Measurements from ENCODE around the gene ANKS1A. TPM values are rescaled to one million over a fixed set of nuclear protein-coding genes. Genes with fewer than 3 reads are reported as not detected.
A peak's percentile ranks its signal among the peaks of the same experiment; 100 is the strongest.
"Not testable (repeated sequence)": the region's sequence is repeated elsewhere in the genome, so short reads cannot be mapped to it uniquely, and the experiment has no call there.

The ANKS1A gene
- total RNA-seq, 2 experiments from 2014 or later = 6.4 to 6.5 TPM

DNA sequence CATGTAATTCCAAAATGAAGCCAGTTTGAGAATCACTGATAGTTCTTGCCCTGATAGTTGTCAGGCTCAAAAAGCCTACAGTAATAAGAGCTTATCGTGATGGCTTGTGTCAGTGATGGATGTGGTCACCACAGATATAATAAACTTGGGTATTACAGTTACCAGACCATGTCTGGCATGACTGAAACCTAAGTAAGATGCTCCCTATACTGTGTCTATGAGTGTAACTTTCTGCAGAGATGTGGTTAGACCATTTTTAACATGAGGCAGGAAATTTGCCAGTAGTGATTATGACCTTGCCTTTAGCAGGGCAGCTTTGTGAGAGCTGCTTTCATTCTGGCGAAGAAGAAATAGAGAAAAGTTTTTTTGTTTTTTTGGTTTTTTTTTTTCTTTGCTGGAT, 90.2 kb downstream of the ANKS1A start:
- H3K36me3 Mint-ChIP-seq = no peaks in the 10 kb centered on the region
- no peak for DNase-seq
- H3K27ac Mint-ChIP-seq = no peak overlapping the region
- no peaks in the 10 kb centered on the region for H3K9me3 Mint-ChIP-seq
- H3K4me1 Mint-ChIP-seq = no peaks in the 10 kb centered on the region
- no peaks in the 10 kb centered on the region for H3K27me3 Mint-ChIP-seq
- no peak overlapping the region for H3K4me3 Mint-ChIP-seq

DNA sequence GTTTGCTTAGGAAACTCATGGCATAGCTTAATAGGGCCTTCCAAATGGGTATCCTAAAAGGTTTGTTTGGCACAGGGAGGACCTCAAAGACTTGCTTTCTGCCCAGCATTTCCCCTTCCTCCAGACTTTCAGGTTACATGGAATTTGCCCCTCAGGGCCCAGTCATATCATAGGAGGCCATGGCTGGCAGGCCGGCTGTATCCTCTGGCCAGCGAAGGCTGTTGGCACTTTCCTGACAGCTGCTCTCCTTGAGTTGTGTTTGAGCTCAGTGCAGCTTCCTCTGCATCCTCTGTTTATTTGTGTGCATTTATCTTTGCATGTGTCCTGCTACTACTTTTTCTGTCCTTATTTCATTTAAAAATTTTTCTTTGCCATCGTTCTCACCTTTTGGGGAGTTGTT, 90.9 kb downstream of the ANKS1A start:
- Mint-ChIP-seq H3K4me3 (no peak overlapping the region), H3K27me3 (no peaks in the 10 kb centered on the region), H3K4me1 (no peaks in the 10 kb centered on the region), H3K36me3 (no peaks in the 10 kb centered on the region), H3K9me3 (no peaks in the 10 kb centered on the region), H3K27ac (no peak overlapping the region)
- DNase-seq = no peak

DNA sequence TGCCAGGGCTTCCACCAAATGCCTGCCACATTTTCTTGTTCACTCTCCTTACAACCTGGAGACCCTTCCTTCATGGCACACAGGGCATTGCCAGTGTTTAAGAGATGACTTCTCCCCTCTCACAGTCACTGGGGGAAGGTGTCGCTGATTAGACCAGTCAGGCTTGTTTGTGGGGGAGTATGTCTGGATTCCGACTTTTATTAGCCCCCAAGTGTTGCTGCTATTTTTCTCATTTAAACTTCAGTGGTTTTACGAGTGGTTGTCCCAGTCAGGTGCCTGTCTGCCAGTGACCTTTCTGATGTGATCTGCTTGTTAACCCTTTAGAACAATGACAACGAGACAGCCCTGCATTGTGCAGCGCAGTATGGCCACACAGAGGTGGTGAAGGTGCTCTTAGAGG, 92.3 kb downstream of the ANKS1A start:
- no peak overlapping the region for H3K27ac Mint-ChIP-seq
- peaks cover 1% of the 10 kb centered on the region for H3K36me3 Mint-ChIP-seq
- no peaks in the 10 kb centered on the region for H3K4me1 Mint-ChIP-seq

DNA sequence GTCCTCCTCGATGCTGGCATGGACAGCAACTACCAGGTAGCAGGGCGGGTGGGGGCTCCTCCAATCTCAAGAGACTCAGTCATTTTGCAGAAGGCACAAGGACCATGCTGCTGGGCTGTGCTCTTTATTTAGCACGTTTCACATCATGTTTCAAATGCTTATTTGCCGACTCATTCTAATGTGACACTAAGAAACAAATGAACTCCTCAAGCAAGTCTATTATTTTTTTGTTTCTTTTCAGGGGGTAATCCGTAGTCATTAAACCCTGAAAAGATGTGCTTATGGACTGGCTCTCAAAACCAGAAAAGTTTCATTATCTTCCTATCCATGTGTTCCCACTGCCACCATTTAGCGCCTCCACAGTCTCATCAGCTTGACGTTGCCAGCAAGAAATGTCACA, 92.9 kb downstream of the ANKS1A start:
- no peaks in the 10 kb centered on the region for H3K9me3 Mint-ChIP-seq
- H3K4me1 Mint-ChIP-seq = no peaks in the 10 kb centered on the region
- H3K36me3 Mint-ChIP-seq = peaks cover 1% of the 10 kb centered on the region
- no peak overlapping the region for H3K27ac Mint-ChIP-seq
- no peak for DNase-seq
- H3K27me3 Mint-ChIP-seq = no peaks in the 10 kb centered on the region
- H3K4me3 Mint-ChIP-seq = no peak overlapping the region

More for the DNA sequence above, 92.3 kb downstream of the ANKS1A start:
- no peaks in the 10 kb centered on the region for H3K9me3 Mint-ChIP-seq
- H3K27me3 Mint-ChIP-seq = no peaks in the 10 kb centered on the region
- no peak overlapping the region for H3K4me3 Mint-ChIP-seq
- DNase-seq = no peak

DNA sequence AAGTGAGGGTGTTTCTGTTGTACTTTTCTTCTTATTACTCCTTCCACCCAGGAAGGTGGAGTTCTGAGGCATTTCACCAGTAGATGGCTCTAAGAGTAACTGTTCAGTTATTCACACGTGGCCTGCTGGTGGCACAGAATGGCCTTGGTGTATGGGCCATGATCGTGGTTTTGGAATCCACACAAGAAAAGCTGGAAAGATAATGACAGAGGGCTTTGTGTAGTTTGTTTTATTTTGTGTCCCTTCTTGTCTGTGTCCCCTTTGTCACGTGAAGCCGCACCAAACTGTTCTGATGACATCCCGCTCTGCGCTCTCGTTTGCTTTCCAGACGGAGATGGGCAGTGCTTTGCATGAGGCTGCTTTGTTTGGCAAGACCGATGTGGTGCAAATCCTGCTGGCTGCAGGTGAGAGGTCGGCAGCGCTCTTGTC, 93.4 kb downstream of the ANKS1A start:
- no peak for DNase-seq
- peaks cover 1% of the 10 kb centered on the region for H3K36me3 Mint-ChIP-seq
- no peaks in the 10 kb centered on the region for H3K27me3 Mint-ChIP-seq
- H3K4me1 Mint-ChIP-seq = no peaks in the 10 kb centered on the region
- no peak overlapping the region for H3K27ac Mint-ChIP-seq
- no peak overlapping the region for H3K4me3 Mint-ChIP-seq
- no peaks in the 10 kb centered on the region for H3K9me3 Mint-ChIP-seq

DNA sequence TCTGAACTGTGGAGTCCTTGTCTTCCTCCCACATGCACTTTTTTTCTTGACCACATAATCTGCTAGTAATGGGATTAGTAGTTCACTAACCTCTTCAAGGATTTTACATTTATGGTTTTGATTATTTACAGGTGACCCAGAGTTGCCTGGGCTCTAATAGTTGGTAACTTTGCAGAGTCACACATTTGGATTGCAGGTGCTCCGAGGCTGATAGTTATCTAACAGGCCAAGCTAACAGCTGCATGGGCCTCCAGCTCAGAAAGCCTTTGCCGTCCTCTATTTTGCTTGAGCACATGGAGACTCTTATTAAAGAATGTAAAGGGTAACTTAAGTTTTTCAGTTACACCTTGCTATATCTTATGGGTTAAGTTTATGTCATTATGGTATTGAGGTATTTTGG, 95.4 kb downstream of the ANKS1A start:
- Mint-ChIP-seq H3K4me3 (no peak overlapping the region), H3K36me3 (peaks cover 1% of the 10 kb centered on the region), H3K9me3 (no peaks in the 10 kb centered on the region), H3K27me3 (no peaks in the 10 kb centered on the region), H3K4me1 (no peaks in the 10 kb centered on the region), H3K27ac (no peak overlapping the region)
- DNase-seq = no peak

DNA sequence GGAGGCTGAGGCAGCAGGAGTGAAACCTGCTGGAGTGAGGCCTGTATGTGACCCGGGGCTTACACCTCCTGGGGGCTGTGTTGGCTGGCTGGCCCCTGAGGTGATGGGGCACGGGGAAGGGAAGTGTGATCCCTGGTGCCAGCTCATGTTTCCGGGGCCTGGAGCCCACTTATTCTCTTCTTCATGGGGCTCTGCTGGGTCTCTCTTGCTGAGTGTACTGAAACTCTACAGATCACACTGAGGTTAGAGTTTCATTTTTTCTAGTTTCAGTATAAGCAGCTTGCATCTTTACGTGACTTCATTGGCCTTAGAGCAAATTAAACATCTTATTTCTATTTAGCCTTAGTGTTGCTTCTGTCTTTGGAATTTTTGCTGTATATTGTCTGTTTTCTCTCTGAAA, 96.2 kb downstream of the ANKS1A start:
- H3K36me3 Mint-ChIP-seq = peaks cover 1% of the 10 kb centered on the region
- H3K9me3 Mint-ChIP-seq = no peaks in the 10 kb centered on the region
- no peaks in the 10 kb centered on the region for H3K27me3 Mint-ChIP-seq
- H3K4me3 Mint-ChIP-seq = no peak overlapping the region
- no peak for DNase-seq
- H3K4me1 Mint-ChIP-seq = no peaks in the 10 kb centered on the region
- H3K27ac Mint-ChIP-seq = no peak overlapping the region

DNA sequence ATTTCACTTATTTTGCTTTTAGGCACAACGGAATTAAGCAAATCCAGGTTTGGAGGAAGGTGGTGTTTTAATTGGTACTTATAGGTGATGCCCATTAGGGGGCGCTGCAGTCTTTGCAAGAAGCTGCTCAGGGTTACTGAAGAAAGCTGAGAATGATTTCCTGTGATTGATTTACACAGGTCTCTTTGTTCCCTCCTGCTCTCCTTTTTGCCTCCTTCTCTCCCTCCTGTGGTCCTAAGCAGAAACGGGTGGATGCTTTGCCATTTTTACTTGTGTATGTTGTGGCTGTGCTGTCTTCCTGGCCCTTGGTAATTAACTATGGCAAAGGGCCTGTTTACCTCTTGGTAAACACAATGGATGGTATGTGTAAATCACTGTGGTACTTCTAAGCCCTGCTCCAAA, 97.8 kb downstream of the ANKS1A start:
- H3K4me3 Mint-ChIP-seq = no peak overlapping the region
- no peaks in the 10 kb centered on the region for H3K4me1 Mint-ChIP-seq
- no peak overlapping the region for H3K27ac Mint-ChIP-seq
- H3K36me3 Mint-ChIP-seq = peaks cover 3% of the 10 kb centered on the region
- no peaks in the 10 kb centered on the region for H3K9me3 Mint-ChIP-seq
- no peaks in the 10 kb centered on the region for H3K27me3 Mint-ChIP-seq
- DNase-seq = peak; percentile 47

DNA sequence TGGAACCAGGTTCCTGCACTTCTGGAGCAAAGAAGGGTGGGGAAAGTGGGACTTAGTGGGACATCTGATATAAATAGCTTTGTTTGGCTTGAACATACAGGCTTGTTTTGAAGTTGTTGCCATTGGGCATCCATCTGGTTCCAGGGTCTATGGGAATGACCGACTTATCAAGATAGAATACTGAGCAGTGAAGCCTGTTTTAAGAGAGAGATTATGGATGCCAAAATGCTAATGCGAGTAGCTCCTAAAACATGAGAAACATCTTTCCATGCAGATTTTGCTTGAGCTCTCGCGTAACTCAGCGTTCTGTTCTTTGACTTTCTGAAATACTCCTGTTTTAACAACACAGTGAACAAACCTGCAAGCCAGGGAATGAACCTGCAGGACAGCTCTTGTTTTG, 98.5 kb downstream of the ANKS1A start:
- Mint-ChIP-seq H3K36me3 (peaks cover 3% of the 10 kb centered on the region), H3K27ac (no peak overlapping the region), H3K4me1 (no peaks in the 10 kb centered on the region), H3K4me3 (no peak overlapping the region), H3K9me3 (no peaks in the 10 kb centered on the region), H3K27me3 (no peaks in the 10 kb centered on the region)
- DNase-seq = no peak

DNA sequence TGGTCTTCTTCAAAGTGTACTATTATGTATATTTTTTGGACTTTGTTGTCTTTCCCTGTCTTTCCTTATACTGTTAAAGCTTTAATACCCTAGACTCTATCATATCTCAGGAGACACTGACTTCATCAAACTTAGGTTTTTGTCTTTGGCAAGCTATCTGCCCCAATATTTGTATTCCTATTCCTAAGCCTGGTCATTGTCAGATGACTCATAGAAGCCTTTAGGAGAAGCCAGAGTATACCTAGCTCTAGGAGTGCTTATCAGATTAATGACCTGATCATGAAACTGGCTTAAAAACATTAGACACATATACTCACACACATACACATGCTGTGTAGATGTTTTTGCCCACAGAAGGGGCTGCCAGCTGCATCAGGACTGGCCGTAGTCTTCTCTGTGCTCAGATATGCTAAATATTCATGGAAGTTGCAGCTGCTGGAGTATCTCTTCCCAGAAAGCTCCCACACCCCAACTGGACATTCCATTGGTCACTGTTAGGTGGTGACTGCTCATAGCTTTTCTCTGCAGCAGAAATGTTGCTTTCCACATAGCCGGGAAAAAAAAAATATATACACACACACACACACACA, 102.0 kb downstream of the ANKS1A start:
- no peaks in the 10 kb centered on the region for H3K27me3 Mint-ChIP-seq
- no peaks in the 10 kb centered on the region for H3K9me3 Mint-ChIP-seq
- no peak overlapping the region for H3K27ac Mint-ChIP-seq
- H3K36me3 Mint-ChIP-seq = peaks cover 12% of the 10 kb centered on the region
- DNase-seq = no peak
- no peak overlapping the region for H3K4me3 Mint-ChIP-seq
- H3K4me1 Mint-ChIP-seq = no peaks in the 10 kb centered on the region

DNA sequence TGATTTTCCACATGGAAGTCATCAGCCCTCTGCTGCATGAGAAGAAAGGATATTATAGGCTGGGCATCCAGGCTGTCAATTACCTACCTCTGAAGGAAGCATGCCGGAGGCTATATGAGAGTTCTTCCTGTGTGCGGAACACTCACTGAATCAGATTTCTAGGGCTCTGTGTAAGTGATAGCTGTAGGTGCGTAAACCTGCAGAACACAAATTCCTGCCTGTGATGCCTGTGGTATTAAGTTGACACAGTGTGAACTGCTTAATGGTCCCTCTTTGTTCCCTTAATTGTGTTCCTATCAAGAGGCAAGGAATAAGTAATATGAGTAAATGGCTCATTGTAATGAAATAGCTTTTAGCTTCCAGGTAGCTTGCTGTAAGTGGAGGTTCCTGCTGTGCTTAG, 103.3 kb downstream of the ANKS1A start:
- DNase-seq = no peak

DNA sequence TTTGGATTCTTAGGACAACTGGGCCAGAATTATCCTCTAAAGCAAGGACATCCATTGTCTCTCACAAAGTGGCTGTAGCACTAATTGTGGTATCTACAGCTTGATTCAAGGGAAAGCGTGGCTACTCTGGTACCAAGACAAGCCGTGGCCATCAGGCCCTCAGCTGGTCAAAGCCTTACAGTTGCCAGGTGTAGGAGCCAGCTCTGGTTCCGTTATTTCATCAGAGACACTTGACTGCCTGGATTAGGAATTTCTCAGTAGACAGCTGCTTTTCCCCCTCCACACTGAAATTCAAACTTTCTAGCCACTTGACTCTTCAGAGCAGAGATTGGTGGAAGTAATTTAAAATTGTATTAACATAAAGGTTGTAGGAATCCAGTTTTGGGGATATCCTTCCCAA, 104.2 kb downstream of the ANKS1A start:
- Mint-ChIP-seq H3K4me1 (no peaks in the 10 kb centered on the region), H3K9me3 (no peaks in the 10 kb centered on the region), H3K27me3 (no peaks in the 10 kb centered on the region), H3K36me3 (peaks cover 19% of the 10 kb centered on the region), H3K4me3 (no peak overlapping the region), H3K27ac (no peak overlapping the region)
- no peak for DNase-seq

More for the DNA sequence above, 103.3 kb downstream of the ANKS1A start:
- Mint-ChIP-seq H3K27ac (no peak overlapping the region), H3K9me3 (no peaks in the 10 kb centered on the region), H3K4me1 (no peaks in the 10 kb centered on the region), H3K27me3 (no peaks in the 10 kb centered on the region), H3K4me3 (no peak overlapping the region), H3K36me3 (peaks cover 16% of the 10 kb centered on the region)

DNA sequence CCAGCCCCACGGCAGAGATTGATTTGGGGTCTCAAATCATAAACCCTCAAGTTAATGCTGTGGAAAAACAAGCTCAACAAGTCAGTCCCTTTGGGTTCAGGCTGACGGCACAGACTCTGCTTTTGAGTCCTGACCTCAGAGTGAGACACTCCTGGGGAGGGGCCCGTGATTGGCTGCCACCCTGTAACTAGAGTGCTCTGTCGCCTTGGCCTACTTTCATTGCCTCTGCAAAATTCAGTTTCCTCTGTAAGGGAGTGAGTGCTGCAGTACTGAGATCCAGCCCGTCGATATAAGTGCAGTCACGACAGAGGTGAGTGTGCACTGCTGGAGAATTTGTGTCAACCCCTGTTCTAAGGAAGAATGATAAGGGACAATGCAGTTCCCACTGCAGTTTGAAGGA, 105.6 kb downstream of the ANKS1A start:
- Mint-ChIP-seq H3K36me3 (peaks cover 21% of the 10 kb centered on the region), H3K4me1 (no peaks in the 10 kb centered on the region), H3K9me3 (no peaks in the 10 kb centered on the region), H3K27me3 (no peaks in the 10 kb centered on the region), H3K27ac (no peak overlapping the region), H3K4me3 (no peak overlapping the region)
- no peak for DNase-seq

DNA sequence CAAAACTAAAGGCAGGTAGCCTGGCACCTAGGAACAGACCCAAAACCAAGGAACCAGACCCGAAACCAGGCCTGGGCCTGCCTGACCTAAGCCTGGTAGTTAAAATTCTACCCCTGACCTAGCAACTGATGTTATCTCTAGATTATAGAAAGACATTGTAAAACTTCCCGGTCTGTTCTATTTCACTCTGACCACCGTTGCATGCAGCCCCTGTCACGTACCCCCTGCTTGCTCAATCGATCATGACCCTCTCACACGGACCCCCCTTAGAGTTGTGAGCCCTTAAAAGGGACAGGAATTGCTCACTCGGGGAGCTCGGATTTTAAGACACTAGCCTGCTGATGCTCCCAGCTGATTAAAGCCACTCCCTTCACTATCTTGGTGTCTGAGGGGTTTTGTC, 109.4 kb downstream of the ANKS1A start:
- H3K4me1 Mint-ChIP-seq, DNase-seq, H3K9me3 Mint-ChIP-seq: not testable (repeated sequence)

DNA sequence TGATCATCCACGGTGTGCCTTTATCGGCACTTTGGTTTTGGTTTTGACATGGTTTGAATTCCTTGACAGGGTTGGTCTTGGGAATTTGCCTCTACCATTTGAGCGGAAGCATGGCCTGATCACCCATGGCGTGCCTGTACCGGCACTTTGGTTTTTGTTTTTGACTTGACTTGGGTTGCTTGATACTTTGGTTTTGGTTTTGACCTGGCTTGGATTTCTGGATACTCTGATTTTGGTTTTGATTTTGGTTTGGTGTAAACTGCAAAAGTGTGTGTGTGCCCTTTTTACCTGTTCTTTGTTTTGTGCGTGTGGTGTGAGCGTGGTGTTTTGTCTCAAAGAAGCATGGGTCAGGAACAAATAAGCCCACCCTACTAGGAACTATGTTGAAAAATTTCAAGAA, 110.1 kb downstream of the ANKS1A start:
- H3K4me1 Mint-ChIP-seq, DNase-seq, H3K9me3 Mint-ChIP-seq, H3K27ac Mint-ChIP-seq, H3K27me3 Mint-ChIP-seq, H3K4me3 Mint-ChIP-seq: not testable (repeated sequence)
- peaks cover 19% of the 10 kb centered on the region for H3K36me3 Mint-ChIP-seq

More for the DNA sequence above, 109.4 kb downstream of the ANKS1A start:
- H3K27me3 Mint-ChIP-seq, H3K27ac Mint-ChIP-seq, H3K4me3 Mint-ChIP-seq: not testable (repeated sequence)
- peaks cover 18% of the 10 kb centered on the region for H3K36me3 Mint-ChIP-seq

DNA sequence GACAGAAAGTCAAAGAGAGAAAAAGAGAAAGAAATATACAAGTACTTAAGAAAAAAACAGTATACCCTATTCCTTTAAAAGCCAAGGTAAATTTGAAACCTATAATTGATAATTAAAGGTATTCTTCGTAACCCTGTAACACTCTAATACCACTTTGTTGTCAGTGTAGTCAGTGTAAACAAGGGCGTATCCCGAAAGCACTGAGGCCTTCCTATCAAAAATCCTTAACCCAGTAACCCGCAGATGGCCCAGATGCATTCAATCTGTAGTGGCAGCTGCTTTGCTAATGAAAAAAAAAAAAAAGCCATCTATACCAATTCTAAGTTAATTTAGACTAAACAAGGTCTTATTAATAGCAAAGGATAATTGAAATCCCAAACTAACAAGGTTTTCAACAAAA, 110.9 kb downstream of the ANKS1A start:
- not testable (repeated sequence) for H3K4me1 Mint-ChIP-seq, H3K27me3 Mint-ChIP-seq, DNase-seq, H3K9me3 Mint-ChIP-seq, H3K27ac Mint-ChIP-seq, H3K4me3 Mint-ChIP-seq
- peaks cover 18% of the 10 kb centered on the region for H3K36me3 Mint-ChIP-seq

DNA sequence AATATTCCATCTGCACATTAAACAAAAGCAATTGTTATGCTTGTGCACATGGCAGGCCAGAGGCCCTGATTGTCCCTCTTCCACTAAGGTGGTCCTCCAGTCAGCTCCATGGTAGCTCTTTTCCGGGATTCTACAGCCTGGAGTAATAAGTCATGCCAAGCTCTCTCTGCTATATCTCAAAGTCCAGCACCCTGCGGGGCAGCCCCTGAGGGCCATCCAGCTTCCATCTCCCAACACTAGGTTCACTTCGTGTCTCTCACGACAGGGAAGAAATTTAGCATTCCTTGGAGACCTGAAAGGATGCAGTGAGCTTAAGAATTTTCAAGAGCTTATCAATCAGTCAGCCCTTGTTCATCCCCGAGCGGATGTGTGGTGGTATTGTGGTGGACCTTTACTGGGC, 112.3 kb downstream of the ANKS1A start:
- not testable (repeated sequence) for H3K27me3 Mint-ChIP-seq, H3K36me3 Mint-ChIP-seq, H3K9me3 Mint-ChIP-seq, H3K27ac Mint-ChIP-seq, H3K4me3 Mint-ChIP-seq, H3K4me1 Mint-ChIP-seq, DNase-seq
